Hematopoietic multipotent progenitor cell treated with erythropoietin and hydrocortisone succinate and interleukin-3 and kit ligand, for 6 days (in vitro differentiated cells): ENCODE data around the gene GSG1L.
A peak's percentile ranks its signal among the peaks of the same experiment; 100 is the strongest.
"Not testable (repeated sequence)": the region's sequence is repeated elsewhere in the genome, so short reads cannot be mapped to it uniquely, and the experiment has no call there.

Experiments
- DNase-seq: peaks from one replicate; pipeline ENCODE4 v3.0.0-alpha.2; 2015

Gene GSG1L

DNA sequence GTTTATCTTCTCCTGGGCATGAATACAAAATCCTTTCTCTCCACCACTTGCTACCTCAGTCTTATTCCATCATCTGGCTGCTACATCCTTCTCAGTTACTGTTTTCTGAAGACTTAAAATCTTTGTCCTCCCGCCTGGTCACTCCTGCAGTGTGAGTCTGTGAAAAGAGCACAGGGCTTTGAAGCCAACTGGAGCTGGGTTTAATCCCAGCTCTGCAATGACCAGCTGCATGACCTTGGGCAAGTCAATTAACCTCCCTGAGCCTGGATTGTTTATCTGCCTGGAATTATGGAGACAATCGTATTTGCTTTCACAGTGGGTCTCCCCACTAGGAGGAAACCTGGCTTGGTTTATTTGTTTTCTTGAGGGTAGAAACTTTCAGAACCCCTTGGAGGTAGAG lies 183.2 kb downstream of the GSG1L start:
- no peak for DNase-seq

- no peak for DNase-seq
These were observed 183.8 kb downstream of the GSG1L start for GRCh38 chr16:27879601-27880247.

- DNase-seq = not testable (repeated sequence)
These were observed 190.9 kb downstream of the GSG1L start for GRCh38 chr16:27872627-27873026.

DNA sequence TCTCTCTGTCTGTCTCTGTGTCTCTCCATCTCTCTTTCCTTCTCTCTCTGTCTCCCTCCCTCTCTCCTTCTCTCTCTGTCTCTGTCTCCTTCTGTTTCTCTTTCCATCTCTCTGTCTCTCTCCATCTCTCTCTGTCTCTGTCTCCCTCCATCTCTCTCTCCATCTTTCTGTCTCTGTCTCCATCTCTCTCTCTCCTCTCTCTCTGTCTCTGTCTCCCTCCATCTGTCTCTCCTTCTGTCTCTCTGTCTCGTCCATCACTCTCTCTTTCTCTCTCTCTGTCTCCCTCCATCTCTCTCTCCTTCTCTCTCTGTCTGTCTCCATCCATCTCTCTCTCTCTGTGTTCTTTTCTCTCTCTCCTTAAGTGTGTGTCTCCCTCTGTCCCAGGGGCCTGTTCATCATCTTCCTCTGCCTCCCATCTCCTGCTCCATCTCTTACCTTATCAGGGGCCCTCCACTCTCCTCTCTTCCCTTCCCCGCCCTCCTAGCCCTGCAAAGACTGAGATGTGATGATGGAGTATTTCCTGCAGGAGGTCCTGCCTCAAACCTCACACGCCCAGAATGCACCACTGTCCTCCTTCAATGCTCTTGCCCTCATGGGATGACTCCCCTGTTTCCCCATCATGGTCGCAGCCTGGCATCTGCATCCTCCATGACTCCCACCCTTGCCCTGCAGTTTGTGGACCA lies 193.3 kb downstream of the GSG1L start:
- DNase-seq = no peak

GRCh38 chr16:27869411-27869810 lies 194.1 kb downstream of the GSG1L start:
- DNase-seq = no peak

DNA sequence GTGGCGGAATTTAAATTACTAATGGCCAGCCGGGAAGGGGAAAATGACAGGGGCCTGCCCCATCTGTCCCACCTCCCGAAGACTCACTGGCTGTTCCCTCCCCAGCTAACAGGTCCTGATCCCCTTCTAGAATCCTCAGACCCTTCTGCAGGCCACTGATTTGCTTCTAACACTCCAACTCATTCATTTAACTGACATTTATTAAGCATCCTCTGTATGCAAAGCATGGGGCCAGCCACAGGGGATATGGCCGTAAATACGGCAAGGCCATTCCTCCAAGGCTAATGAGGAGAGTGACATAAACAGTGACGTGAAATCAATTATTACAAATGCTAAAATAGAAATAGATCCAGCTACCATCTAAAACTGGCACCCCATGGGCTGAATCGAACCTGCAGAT lies 195.3 kb downstream of the GSG1L start:
- no peak for DNase-seq

GRCh38 chr16:27867122-27868110 lies 196.1 kb downstream of the GSG1L start:
- DNase-seq = peak; percentile 91

- no peak for DNase-seq
These were observed 200.1 kb downstream of the GSG1L start for GRCh38 chr16:27863377-27863776.

DNA sequence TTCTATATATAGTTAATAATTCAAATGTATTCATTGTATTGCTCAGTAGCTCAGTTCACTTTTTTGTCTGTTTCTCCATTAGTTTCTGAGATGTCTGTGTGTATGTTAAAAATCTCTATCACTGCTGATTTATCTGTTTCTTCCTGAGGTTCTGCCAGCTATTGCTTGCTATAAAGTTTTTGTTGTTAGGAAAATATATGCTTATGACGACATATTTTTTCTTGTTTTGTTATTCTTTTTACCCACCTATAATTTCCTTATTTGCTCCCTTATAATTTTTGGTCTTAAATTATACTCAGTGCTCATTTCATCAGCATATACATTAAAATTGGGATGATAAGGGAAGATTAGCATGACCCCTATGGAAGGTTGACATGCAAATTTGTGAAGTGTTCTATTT lies 200.6 kb downstream of the GSG1L start:
- no peak for DNase-seq

GRCh38 chr16:27860091-27860490 lies 203.4 kb downstream of the GSG1L start:
- no peak for DNase-seq

- DNase-seq = no peak
These were observed 204.5 kb downstream of the GSG1L start for GRCh38 chr16:27859020-27859419.

GRCh38 chr16:27853651-27854050 lies 209.9 kb downstream of the GSG1L start:
- no peak for DNase-seq

DNA sequence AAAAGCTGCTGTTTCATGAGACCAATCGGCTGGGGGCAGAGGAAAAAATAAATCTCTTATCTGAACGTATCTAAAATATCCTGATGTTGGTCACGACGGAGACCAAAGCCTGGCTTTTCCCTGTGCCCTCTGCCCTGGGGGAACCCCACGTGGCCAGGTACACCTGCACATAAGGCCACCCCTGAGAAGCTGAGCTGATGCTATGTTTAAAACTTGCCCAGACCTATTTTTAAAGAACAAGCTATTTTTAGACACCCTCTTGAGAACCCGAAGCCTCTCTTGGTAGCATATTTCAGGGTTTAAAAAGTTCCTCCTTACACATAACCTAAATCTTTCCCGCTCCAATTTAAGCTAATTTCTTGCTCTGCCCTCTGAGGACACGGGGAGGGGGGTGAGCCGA lies 210.4 kb downstream of the GSG1L start:
- no peak for DNase-seq

DNA sequence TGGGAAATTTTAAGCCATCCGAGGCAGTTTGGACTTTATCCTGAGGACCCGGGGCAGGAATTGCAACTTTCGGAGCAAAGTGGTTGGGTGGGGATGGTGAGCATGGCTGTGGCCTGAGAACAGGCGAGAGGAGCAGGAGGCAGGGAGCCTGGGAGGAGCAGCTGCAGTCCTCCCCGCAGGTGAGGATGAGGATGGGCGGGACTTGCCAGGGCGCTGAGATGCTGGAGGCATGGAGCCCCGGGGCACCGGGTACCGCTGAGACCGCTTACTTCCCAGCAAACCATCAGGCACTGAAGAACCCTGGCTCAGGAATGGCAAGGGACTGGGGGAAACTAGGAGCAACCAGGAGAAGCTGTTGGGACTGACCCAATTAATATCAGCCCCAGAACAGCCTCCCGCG lies 210.8 kb downstream of the GSG1L start:
- no peak for DNase-seq

GRCh38 chr16:27852116-27852515 lies 211.4 kb downstream of the GSG1L start:
- no peak for DNase-seq

GRCh38 chr16:27851586-27851985 lies 211.9 kb downstream of the GSG1L start:
- no peak for DNase-seq

- no peak for DNase-seq
These were observed 213.9 kb downstream of the GSG1L start for GRCh38 chr16:27849621-27850020.

DNA sequence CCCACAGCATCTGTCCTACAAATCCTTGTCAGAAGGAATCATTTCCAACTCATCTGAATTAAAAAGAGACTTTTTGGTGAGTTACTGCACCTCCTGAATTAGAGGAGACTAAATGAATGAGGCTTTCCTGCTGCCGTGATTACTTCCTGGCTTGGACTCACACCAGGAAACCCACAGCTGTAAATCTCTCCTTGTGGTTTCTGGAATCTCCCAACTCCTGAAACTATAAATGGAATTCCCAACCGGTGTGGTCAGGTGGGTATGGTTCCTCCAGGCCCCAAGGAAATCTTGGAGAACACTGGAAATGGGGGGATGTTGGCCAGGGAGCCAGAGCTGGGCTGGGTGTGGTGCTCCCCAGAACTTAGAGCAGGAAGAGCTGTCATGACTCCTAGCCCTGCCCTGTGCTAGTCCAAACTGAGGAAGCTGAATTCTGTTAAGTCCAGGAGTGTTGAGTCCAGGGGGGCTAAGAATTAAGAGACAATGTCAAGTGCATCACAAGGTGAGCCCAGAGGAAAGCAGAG lies 216.4 kb downstream of the GSG1L start:
- no peak for DNase-seq

GRCh38 chr16:27844826-27845225 lies 218.7 kb downstream of the GSG1L start:
- DNase-seq = no peak

DNA sequence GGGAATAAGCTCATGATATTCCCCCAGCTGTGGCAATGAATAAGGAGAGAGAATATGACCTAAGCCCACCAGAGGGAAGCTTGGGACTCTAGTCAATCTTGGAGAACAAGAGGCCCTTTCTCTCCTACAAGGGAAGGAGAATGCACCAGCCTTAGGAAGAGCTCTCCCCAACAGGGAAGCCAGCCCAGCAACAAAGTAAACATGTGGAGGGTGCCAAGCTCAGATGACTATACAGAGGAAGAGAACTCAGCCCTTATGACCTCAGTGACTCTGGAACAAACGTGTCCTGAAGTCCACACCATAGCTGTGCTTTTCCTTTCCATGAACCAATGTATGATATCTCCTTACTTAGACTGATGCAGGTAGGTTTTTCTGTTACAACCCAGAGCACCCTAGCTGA lies 219.7 kb downstream of the GSG1L start:
- no peak for DNase-seq

GRCh38 chr16:27841911-27842310 lies 221.6 kb downstream of the GSG1L start:
- DNase-seq = no peak

GRCh38 chr16:27841061-27841801 lies 222.3 kb downstream of the GSG1L start:
- no peak for DNase-seq
